ENCODE results near the gene PLEKHJ1.

The PLEKHJ1 gene

DNA sequence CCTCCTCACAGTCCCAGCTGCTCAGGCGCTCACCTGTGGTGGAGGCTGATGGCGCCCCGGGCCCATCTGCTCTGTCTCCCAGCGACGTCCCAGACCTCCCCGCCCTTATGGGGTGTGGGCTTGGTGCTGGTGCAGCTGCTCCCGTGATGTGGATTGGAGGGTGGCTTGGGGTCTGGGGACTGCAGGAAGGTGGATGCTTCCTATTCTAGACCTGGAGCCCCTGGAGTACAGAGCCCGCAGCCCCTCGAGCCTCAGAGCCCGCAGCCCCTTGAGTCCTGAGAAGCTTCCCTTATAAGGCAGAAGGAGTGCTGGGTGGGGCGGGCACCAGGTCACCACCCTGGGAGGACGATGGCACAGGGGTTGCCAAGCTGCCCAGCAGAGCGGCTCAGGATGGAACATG is 40.8 kb downstream of the PLEKHJ1 start:
- H3K4me3 ChIP-seq (replicated peaks in 1 of 2; ENCODE audit: low read depth in 2 of 2, low read length in 2 of 2), result no peak overlapping the region
- TF ChIP-seq, protein P1, sequence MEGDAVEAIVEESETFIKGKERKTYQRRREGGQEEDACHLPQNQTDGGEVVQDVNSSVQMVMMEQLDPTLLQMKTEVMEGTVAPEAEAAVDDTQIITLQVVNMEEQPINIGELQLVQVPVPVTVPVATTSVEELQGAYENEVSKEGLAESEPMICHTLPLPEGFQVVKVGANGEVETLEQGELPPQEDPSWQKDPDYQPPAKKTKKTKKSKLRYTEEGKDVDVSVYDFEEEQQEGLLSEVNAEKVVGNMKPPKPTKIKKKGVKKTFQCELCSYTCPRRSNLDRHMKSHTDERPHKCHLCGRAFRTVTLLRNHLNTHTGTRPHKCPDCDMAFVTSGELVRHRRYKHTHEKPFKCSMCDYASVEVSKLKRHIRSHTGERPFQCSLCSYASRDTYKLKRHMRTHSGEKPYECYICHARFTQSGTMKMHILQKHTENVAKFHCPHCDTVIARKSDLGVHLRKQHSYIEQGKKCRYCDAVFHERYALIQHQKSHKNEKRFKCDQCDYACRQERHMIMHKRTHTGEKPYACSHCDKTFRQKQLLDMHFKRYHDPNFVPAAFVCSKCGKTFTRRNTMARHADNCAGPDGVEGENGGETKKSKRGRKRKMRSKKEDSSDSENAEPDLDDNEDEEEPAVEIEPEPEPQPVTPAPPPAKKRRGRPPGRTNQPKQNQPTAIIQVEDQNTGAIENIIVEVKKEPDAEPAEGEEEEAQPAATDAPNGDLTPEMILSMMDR (IDR thresholded peaks at IDR 0.05; ENCODE audit: low read depth, low read length), result no peak
- DNase-seq (ENCODE audit: low read depth in 2 of 2), result no peak

DNA sequence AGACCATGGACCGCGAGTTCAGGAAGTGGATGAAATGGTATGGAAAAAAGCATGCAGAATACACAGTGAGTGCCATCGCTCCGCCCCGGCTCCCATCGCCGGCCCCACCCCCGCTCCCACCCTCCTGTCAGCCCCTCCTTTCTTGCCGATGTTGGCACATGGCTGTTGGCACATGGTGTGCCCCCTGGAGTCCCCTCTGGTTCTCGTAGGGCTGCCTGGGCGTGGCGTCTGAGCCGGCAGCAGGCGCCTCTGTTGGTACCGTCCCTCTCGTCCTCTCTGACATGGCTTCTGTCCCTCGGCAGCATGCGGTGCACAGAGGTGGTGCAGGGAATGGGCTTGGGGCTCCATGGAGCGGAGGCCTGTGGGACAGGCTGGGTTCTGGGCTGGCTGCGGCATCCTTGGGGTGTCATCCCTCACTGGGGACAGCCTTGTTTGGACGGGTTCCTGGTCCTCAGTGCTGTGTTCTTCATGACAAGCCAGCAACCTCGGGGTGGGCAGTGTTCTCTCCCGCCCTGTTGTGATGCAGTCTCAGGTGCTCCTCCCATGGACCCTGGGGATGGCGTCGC is 41.5 kb downstream of the PLEKHJ1 start:
- DNase-seq (ENCODE audit: low read depth in 2 of 2), result no peak
- TF ChIP-seq, protein P1 (IDR thresholded peaks at IDR 0.05; ENCODE audit: low read depth, low read length), result no peak
- H3K4me3 ChIP-seq (replicated peaks in 1 of 2; ENCODE audit: low read depth in 2 of 2, low read length in 2 of 2), result no peak overlapping the region

DNA sequence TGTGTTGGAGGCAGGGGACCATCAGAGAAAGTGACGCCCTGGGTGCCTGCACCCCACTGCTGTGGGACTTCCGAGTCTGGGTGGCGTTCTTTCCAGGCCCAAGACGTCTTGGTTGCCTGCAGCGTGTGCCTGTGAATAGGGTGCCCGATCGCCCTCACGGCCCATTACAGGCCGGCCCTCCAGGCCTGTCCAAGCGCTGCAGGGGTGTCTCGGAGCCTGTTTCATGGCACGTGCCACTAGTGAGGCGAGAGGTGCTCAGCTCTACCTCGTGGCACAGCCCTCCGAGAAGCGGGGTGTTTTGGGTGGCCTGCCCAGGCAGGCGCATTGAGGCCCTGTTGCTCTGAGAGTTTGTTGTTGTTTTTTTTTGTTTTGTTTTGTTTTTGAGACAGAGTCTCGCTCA is 42.3 kb downstream of the PLEKHJ1 start:
- DNase-seq (ENCODE audit: low read depth in 2 of 2), result no peak
- H3K4me3 ChIP-seq (replicated peaks in 1 of 2; ENCODE audit: low read depth in 2 of 2, low read length in 2 of 2), result no peak overlapping the region
- TF ChIP-seq, protein P1 (IDR thresholded peaks at IDR 0.05; ENCODE audit: low read depth, low read length), result no peak

DNA sequence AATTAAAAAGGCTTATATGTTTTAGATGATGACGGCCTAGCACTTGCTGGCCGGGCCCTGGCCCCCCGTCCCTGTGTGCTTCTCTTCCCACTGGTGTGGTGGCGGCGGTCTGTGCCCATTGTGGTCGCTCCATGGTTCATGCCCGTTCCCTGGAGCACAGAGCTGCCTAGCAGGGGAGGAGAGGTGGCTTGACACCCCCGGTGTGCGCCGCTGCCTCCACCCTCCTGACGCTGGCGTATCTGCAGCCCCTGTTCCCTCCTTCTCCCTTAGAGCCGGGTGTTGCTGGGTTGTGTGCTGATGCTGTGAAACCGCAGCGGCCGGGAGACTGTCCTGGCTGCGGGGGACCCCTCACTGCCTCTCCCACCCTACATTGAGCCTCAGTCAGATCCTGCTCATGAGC is 43.3 kb downstream of the PLEKHJ1 start:
- DNase-seq (ENCODE audit: low read depth in 2 of 2), result no peak
- TF ChIP-seq, protein P1 (IDR thresholded peaks at IDR 0.05; ENCODE audit: low read depth, low read length), result no peak
- no peak overlapping the region for H3K4me3 ChIP-seq (replicated peaks in 1 of 2; ENCODE audit: low read depth in 2 of 2, low read length in 2 of 2)

GRCh38 chr19:2191456-2192310 is 44.4 kb downstream of the PLEKHJ1 start:
- TF ChIP-seq, protein P1 (IDR thresholded peaks at IDR 0.05; ENCODE audit: low read depth, low read length), result no peak
- no peak for DNase-seq (ENCODE audit: low read depth in 2 of 2)
- H3K4me3 ChIP-seq (replicated peaks in 1 of 2; ENCODE audit: low read depth in 2 of 2, low read length in 2 of 2), result no peak overlapping the region

DNA sequence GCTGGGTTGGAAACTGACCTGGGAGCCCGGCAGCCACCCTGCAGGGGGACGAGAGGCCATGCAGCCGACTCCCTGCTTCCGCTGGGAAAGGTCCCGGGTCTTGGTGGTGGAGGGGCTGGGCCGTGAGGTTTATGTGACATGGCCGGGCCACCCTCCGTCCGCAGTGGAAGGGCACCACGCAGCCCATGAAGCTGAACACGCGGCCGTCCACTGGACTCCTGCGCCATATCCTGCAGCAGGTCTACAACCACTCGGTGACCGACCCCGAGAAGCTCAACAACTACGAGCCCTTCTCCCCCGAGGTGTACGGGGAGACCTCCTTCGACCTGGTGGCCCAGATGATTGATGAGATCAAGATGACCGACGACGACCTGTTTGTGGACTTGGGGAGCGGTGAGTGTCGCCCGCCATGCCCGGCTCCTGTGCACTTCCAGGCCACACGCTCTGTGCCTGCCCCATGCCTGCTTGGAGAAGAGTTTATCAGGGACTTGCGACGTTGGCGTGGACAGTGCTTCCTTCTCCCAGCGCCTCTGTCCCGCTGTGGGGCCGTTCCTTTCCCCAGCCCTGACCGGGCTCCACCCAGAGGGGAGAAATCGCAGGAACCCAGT is 45.2 kb downstream of the PLEKHJ1 start:
- TF ChIP-seq, protein P1 (IDR thresholded peaks at IDR 0.05; ENCODE audit: low read depth, low read length), result no peak
- H3K4me3 ChIP-seq (replicated peaks in 1 of 2; ENCODE audit: low read depth in 2 of 2, low read length in 2 of 2), result no peak overlapping the region
- DNase-seq (ENCODE audit: low read depth in 2 of 2), result no peak
